HCT116 (cell line): Measurements from ENCODE around the gene CACNA1C. TPM values are rescaled to one million over a fixed set of nuclear protein-coding genes. Genes with fewer than 3 reads are reported as not detected.

Experiments used
- ATAC-seq: fragments of 200-7000 bp; cut with Tn5 transposase; 2 replicates; pipeline ENCODE4 v1.9.1; 2020; ENCODE audit warnings: mild to moderate bottlenecking, moderate library complexity
- BruUV-seq: library from RNA; stranded (reverse); fragments of 400-500 nt; replicated peaks from 2 replicates; lab custom pipeline; 2021; lab: Mats Ljungman, UMichigan
- CTCF ChIA-PET: fragments of 300-600 bp; sonication (Branson Sonifier 250); formaldehyde crosslinking; loops from one replicate; lab custom pipeline; 2021; ENCODE audit warnings: antibody characterized with exemption; lab: Charles Lee
- POLR2A ChIA-PET: fragments of 300-600, 350-600 bp; sonication (Branson Sonifier 250); formaldehyde crosslinking; loops from one replicate; lab custom pipeline; 2021; ENCODE audit warnings: antibody characterized with exemption; lab: Charles Lee
- RAD21 ChIA-PET, 2 experiments: fragments of 300-600 bp; sonication (Branson Sonifier 250); formaldehyde crosslinking; loops; one replicate each; lab custom pipeline; 2023; ENCODE audit warnings: low total read pairs in 2 of 2; ENCODE audit not compliant: uncharacterized antibody in 2 of 2, unreplicated experiment in 2 of 2, low non-redundant PET in 1 of 2; lab: Charles Lee
- DNase-seq: peaks from one replicate; pipeline ENCODE4 v3.0.0-alpha.2; 2010; ENCODE audit warnings: low read depth, low spot score
- H2AFZ ChIP-seq: fragments of 200-600 bp; shearing (Covaris generic), sonication (generic); 2 replicates; pipeline ENCODE4 v1.6.1; 2017; ENCODE audit warnings: low read depth, mixed run types, mixed read lengths, antibody characterized with exemption, low read length; ENCODE audit not compliant: poor library complexity, severe bottlenecking
- H3K27ac ChIP-seq: 2 replicates; pipeline ENCODE4 v1.5.1; 2012; ENCODE audit warnings: low read depth, low read length
- H3K27me3 ChIP-seq: fragments of 200-600 bp; sonication (generic); 2 replicates; pipeline ENCODE4 v1.6.1; 2016; ENCODE audit warnings: mixed run types, low read length, mixed read lengths; ENCODE audit not compliant: insufficient read depth
- H3K36me3 ChIP-seq, 2 experiments: fragments of 200-500 bp in 1 of 2; fragments of 200-600 bp in 1 of 2; sonication (Bioruptor generic) in 1 of 2; sonication (generic) in 1 of 2; 2 replicates each; pipeline versions ENCODE4 v1.5.1 to v1.6.1; 2014 to 2016; ENCODE audit warnings: low read length in 2 of 2, inconsistent platforms in 1 of 2, mixed read lengths in 1 of 2, mixed run types in 1 of 2; ENCODE audit not compliant: insufficient read depth in 2 of 2, control insufficient read depth in 1 of 2
- H3K4me1 ChIP-seq, 2 experiments: fragments of 200-600 bp in 1 of 2; sonication (generic) in 1 of 2; 2 replicates each; pipeline versions ENCODE4 v1.5.1 to v1.6.1; 2012 to 2017; ENCODE audit warnings: low read length in 2 of 2, inconsistent platforms in 1 of 2, mild to moderate bottlenecking in 1 of 2, mixed read lengths in 1 of 2, mixed run types in 1 of 2, moderate library complexity in 1 of 2; ENCODE audit not compliant: insufficient read depth in 2 of 2, control insufficient read depth in 1 of 2
- H3K4me2 ChIP-seq: fragments of 200-600 bp; sonication (generic); 2 replicates; pipeline ENCODE4 v1.6.1; 2017; ENCODE audit warnings: mixed run types, low read length, mixed read lengths
- H3K4me3 ChIP-seq, 2 experiments: fragments of 200-600 bp in 1 of 2; sonication (generic) in 1 of 2; replicated peaks in 1 of 2; 2 replicates each; pipeline ENCODE4 v1.5.1; 2011 to 2016; ENCODE audit warnings: low read length in 2 of 2, control low read depth in 1 of 2, low read depth in 1 of 2, mild to moderate bottlenecking in 1 of 2, mixed read lengths in 1 of 2, mixed run types in 1 of 2
- H3K79me2 ChIP-seq: fragments of 200-600 bp; sonication (generic); 2 replicates; pipeline ENCODE4 v1.6.1; 2017; ENCODE audit warnings: mild to moderate bottlenecking, mixed run types, low read length, moderate library complexity, mixed read lengths; ENCODE audit not compliant: insufficient read depth
- H3K9ac ChIP-seq: fragments of 200-600 bp; sonication (generic); 2 replicates; pipeline ENCODE4 v1.6.1; 2016; ENCODE audit warnings: low read length, mixed read lengths
- H3K9me2 ChIP-seq: fragments of 200-600 bp; sonication (generic), shearing (Covaris generic); 2 replicates; pipeline ENCODE4 v1.6.1; 2017; ENCODE audit warnings: mixed run types, mild to moderate bottlenecking, moderate library complexity; ENCODE audit not compliant: insufficient read depth
- H3K9me3 ChIP-seq, 2 experiments: fragments of 200-500 bp in 1 of 2; fragments of 200-600 bp in 1 of 2; sonication (Bioruptor generic) in 1 of 2; sonication (generic) in 1 of 2; 2 replicates each; pipeline ENCODE4 v1.6.1; 2014 to 2017; ENCODE audit warnings: low read length in 2 of 2, mixed read lengths in 2 of 2, inconsistent platforms in 1 of 2, low read depth in 1 of 2, mild to moderate bottlenecking in 1 of 2, mixed run types in 1 of 2, moderate library complexity in 1 of 2; ENCODE audit not compliant: control insufficient read depth in 1 of 2, insufficient read depth in 1 of 2
- H4K20me1 ChIP-seq: fragments of 200-600 bp; sonication (generic), shearing (Covaris generic); 2 replicates; pipeline ENCODE4 v1.6.1; 2017; ENCODE audit warnings: mixed run types, mild to moderate bottlenecking, moderate library complexity; ENCODE audit not compliant: insufficient read depth
- CEBPB ChIP-seq: IDR thresholded peaks from 2 replicates; pipeline ENCODE4 v1.6.1; 2012; ENCODE audit warnings: low read depth
- EGR1 ChIP-seq: IDR thresholded peaks from 2 replicates; pipeline ENCODE4 v1.6.1; 2012; ENCODE audit warnings: low read depth
- ELF1 ChIP-seq: IDR thresholded peaks from 2 replicates; pipeline ENCODE4 v1.6.1; 2012; ENCODE audit warnings: low read depth, borderline replicate concordance
- EZH2 ChIP-seq: fragments of 200-600 bp; sonication (generic); IDR thresholded peaks from 2 replicates; pipeline ENCODE4 v1.6.1; 2017; ENCODE audit warnings: antibody characterized with exemption, mixed run types
- JUND ChIP-seq: IDR thresholded peaks from 2 replicates; pipeline ENCODE4 v1.6.1; 2012
- MAX ChIP-seq: IDR thresholded peaks from 2 replicates; pipeline ENCODE4 v1.6.1; 2012
- POLR2A ChIP-seq: IDR thresholded peaks from 2 replicates; pipeline ENCODE4 v1.7.0; 2011; ENCODE audit warnings: borderline replicate concordance; ENCODE audit not compliant: insufficient read depth, insufficient read length; ENCODE audit errors: extremely low read depth
- POLR2AphosphoS5 ChIP-seq: IDR thresholded peaks from 2 replicates; pipeline ENCODE4 v1.6.1; 2011; ENCODE audit warnings: mild to moderate bottlenecking, low read depth, low read length, moderate library complexity
- RAD21 ChIP-seq: IDR thresholded peaks from 2 replicates; pipeline ENCODE4 v1.6.1; 2012; ENCODE audit warnings: low read depth, mild to moderate bottlenecking
- REST ChIP-seq: IDR thresholded peaks from 2 replicates; pipeline ENCODE4 v1.6.1; 2012; ENCODE audit warnings: low read depth
- SIN3A ChIP-seq: IDR thresholded peaks from 2 replicates; pipeline ENCODE4 v1.6.1; 2012; ENCODE audit warnings: low read depth
- SP1 ChIP-seq: IDR thresholded peaks from 2 replicates; pipeline ENCODE4 v1.6.1; 2012; ENCODE audit warnings: low read depth
- SRF ChIP-seq: IDR thresholded peaks from 2 replicates; pipeline ENCODE4 v1.6.1; 2012; ENCODE audit warnings: low read depth
- YY1 ChIP-seq: IDR thresholded peaks from 2 replicates; pipeline ENCODE4 v1.6.1; 2011; ENCODE audit warnings: low read length, low read depth, moderate library complexity, mild to moderate bottlenecking; ENCODE audit not compliant: insufficient replicate concordance; ENCODE audit errors: extremely low read depth
- ZFX ChIP-seq: fragments of 450-650 bp; IDR thresholded peaks from 2 replicates; pipeline ENCODE4 v1.6.1; 2017
- intact Hi-C: fragments of 100-400 bp; cut with micrococcal nuclease; formaldehyde crosslinking; loops from 2 replicates; pipeline ENCODE4 v1.10.0; 2022
- total RNA-seq: library from RNA; stranded (reverse); gene quantifications from one replicate; pipeline ENCODE4 v1.2.1, GENCODE V29; 2021; ENCODE audit not compliant: unreplicated experiment

CACNA1C gene
- total RNA-seq, 1 experiment from 2014 or later, result 0.05 TPM

DNA sequence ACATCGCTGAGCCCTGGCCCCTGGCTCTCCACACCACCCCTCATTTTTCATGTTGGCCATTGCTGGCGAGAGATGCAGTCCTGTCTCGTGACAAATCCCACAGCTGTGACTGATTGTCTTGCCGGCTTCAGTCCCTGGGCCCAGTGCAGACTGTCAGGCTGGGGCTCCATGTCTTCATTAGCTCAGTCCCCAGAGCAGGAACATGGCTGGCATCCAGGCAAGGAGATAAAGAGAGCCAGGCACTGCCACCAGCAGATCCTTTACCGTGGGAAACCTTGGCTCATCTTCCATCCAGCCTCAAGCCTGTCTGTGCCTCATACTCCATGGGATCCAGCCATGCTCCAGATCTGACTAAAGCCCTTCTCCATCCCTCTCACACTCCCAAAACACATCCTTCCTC lies 457.3 kb downstream of the CACNA1C start:
- intact Hi-C loops, result no loop called here
- POLR2A ChIA-PET, result no interaction called here

GRCh38 chr12:2513141-2514037 lies 460.6 kb downstream of the CACNA1C start:
- H3K27me3 ChIP-seq, result peaks cover 47% of the 10 kb centered on the region
- no peaks in the 10 kb centered on the region for H3K79me2 ChIP-seq
- H3K4me3 ChIP-seq, result no peak overlapping the region
- H3K4me2 ChIP-seq, result no peak overlapping the region
- H3K9ac ChIP-seq, result no peak overlapping the region
- intact Hi-C loops, result no loop called here
- no peaks in the 10 kb centered on the region for H4K20me1 ChIP-seq
- ChIA-PET POLR2A (no interaction called here), CTCF (no interaction called here), RAD21 (no interaction called here)
- H3K36me3 ChIP-seq, result no peaks in the 10 kb centered on the region
- no peak overlapping the region for H2AFZ ChIP-seq
- no TSS peak for BruUV-seq
- H3K9me2 ChIP-seq, result no peaks in the 10 kb centered on the region
- no peaks in the 10 kb centered on the region for H3K9me3 ChIP-seq
- no peak for ATAC-seq
- no peaks in the 10 kb centered on the region for H3K4me1 ChIP-seq
- DNase-seq, result no peak
- no peak overlapping the region for H3K27ac ChIP-seq
- TF ChIP-seq SP1, result no peak
- no peak for TF ChIP-seq POLR2A
- TF ChIP-seq ELF1, result no peak
- TF ChIP-seq MAX, result no peak
- TF ChIP-seq SIN3A, result no peak
- TF ChIP-seq CEBPB, result no peak
- no peak for TF ChIP-seq RAD21
- no peak for TF ChIP-seq ZFX
- no peak for TF ChIP-seq YY1
- TF ChIP-seq EGR1, result no peak
- TF ChIP-seq JUND, result no peak
- TF ChIP-seq REST, result no peak
- TF ChIP-seq EZH2, result no peak
- TF ChIP-seq SRF, result no peak

More for the DNA sequence above, 457.3 kb downstream of the CACNA1C start:
- CTCF ChIA-PET, result no interaction called here
- Histone ChIP-seq H3K9me3 (no peaks in the 10 kb centered on the region), H3K79me2 (no peaks in the 10 kb centered on the region), H3K27ac (no peak overlapping the region), H3K4me2 (no peak overlapping the region), H3K9me2 (no peaks in the 10 kb centered on the region), H2AFZ (no peak overlapping the region), H3K4me1 (no peaks in the 10 kb centered on the region), H3K9ac (no peak overlapping the region), H3K27me3 (peaks cover 33% of the 10 kb centered on the region), H4K20me1 (no peaks in the 10 kb centered on the region), H3K36me3 (no peaks in the 10 kb centered on the region), H3K4me3 (no peak overlapping the region)
- ATAC-seq, result no peak
- RAD21 ChIA-PET, result no interaction called here
- no TSS peak for BruUV-seq
- TF ChIP-seq MAX (no peak), POLR2AphosphoS5 (no peak), ELF1 (no peak)
- no peak for DNase-seq
